SK-N-SH (cell line): ENCODE results near the gene SF3A2. TPM values are rescaled to one million over a fixed set of nuclear protein-coding genes. Genes with fewer than 3 reads are reported as not detected.
A peak's percentile ranks its signal among the peaks of the same experiment; 100 is the strongest.

Experiments used
- CTCF ChIA-PET: fragments of 300-600, 350-600 bp; formaldehyde crosslinking; extraction: SDS; loops from one replicate; lab custom pipeline; 2021; lab: Yijun Ruan, JAX
- POLR2A ChIA-PET: fragments of 350-600 bp; sonication (Branson Sonifier 250); formaldehyde crosslinking; extraction: SDS; loops from one replicate; lab custom pipeline; 2020; ENCODE audit warnings: antibody characterized with exemption, inconsistent platforms; lab: Yijun Ruan, JAX
- DNase-seq: peaks from one replicate; pipeline ENCODE4 v3.0.0; 2012
- H2AFZ ChIP-seq: fragments of 200-600 bp; sonication (generic); 2 replicates; pipeline ENCODE4 v1.8.1; 2016; ENCODE audit warnings: antibody characterized with exemption, mild to moderate bottlenecking, low read depth
- H3F3A ChIP-seq: fragments of 200-600 bp; sonication (generic); replicated peaks from 2 replicates; pipeline ENCODE3; 2016; ENCODE audit warnings: antibody characterized with exemption, mild to moderate bottlenecking; ENCODE audit not compliant: insufficient read depth
- H3K27ac ChIP-seq, 2 experiments: fragments of 200-500 bp in 1 of 2; fragments of 200-600 bp in 1 of 2; sonication (Bioruptor generic) in 1 of 2; sonication (generic), shearing (Covaris generic) in 1 of 2; 2 replicates each; pipeline versions ENCODE4 v1.5.1 to v1.6.1; 2014 to 2016; ENCODE audit warnings: low read depth in 2 of 2, inconsistent platforms in 1 of 2, low read length in 1 of 2, mild to moderate bottlenecking in 1 of 2, mixed read lengths in 1 of 2
- H3K27me3 ChIP-seq: fragments of 200-600 bp; sonication (generic), shearing (Covaris generic); 2 replicates; pipeline ENCODE4 v1.6.1; 2016; ENCODE audit warnings: mixed run types; ENCODE audit not compliant: insufficient read depth
- H3K36me3 ChIP-seq, 2 experiments: fragments of 200-500 bp in 1 of 2; fragments of 200-600 bp in 1 of 2; sonication (Bioruptor generic) in 1 of 2; sonication (generic) in 1 of 2; replicated peaks in 1 of 2; 2 replicates each; pipeline versions ENCODE3 to v1.5.1; 2014 to 2016; ENCODE audit warnings: low read length in 1 of 2, mild to moderate bottlenecking in 1 of 2; ENCODE audit not compliant: insufficient read depth in 2 of 2, control insufficient read depth in 1 of 2
- H3K4me1 ChIP-seq, 2 experiments: fragments of 200-500 bp in 1 of 2; fragments of 200-600 bp in 1 of 2; sonication (Bioruptor generic) in 1 of 2; sonication (generic), shearing (Covaris generic) in 1 of 2; 2 replicates each; pipeline versions ENCODE4 v1.5.1 to v1.6.1; 2014 to 2016; ENCODE audit warnings: low read depth in 1 of 2, low read length in 1 of 2, mixed run types in 1 of 2; ENCODE audit not compliant: insufficient read depth in 2 of 2, control insufficient read depth in 1 of 2
- H3K4me2 ChIP-seq: fragments of 200-600 bp; sonication (generic), shearing (Covaris generic); 2 replicates; pipeline ENCODE4 v1.6.1; 2017; ENCODE audit warnings: mixed run types
- H3K4me3 ChIP-seq, 2 experiments: fragments of 200-500 bp in 1 of 2; fragments of 200-600 bp in 1 of 2; sonication (Bioruptor generic) in 1 of 2; sonication (generic), shearing (Covaris generic) in 1 of 2; 2 replicates each; pipeline versions ENCODE4 v1.5.1 to v1.8.1; 2014 to 2016; ENCODE audit warnings: low read depth in 2 of 2, inconsistent platforms in 1 of 2, low read length in 1 of 2, mild to moderate bottlenecking in 1 of 2, mixed read lengths in 1 of 2, moderate library complexity in 1 of 2
- H3K79me2 ChIP-seq: fragments of 200-600 bp; sonication (generic); 2 replicates; pipeline ENCODE4 v1.8.1; 2017; ENCODE audit warnings: mild to moderate bottlenecking; ENCODE audit not compliant: insufficient read depth
- H3K9ac ChIP-seq: fragments of 200-600 bp; sonication (generic); 2 replicates; pipeline ENCODE4 v1.6.1; 2017; ENCODE audit warnings: mixed run types
- H3K9me2 ChIP-seq: fragments of 200-600 bp; sonication (generic); 2 replicates; pipeline ENCODE4 v1.6.1; 2017; ENCODE audit warnings: mixed run types
- H3K9me3 ChIP-seq: fragments of 200-600 bp; sonication (generic); 2 replicates; pipeline ENCODE4 v1.6.1; 2017; ENCODE audit warnings: mixed run types, mild to moderate bottlenecking, moderate library complexity
- H4K20me1 ChIP-seq: fragments of 200-600 bp; sonication (generic); 2 replicates; pipeline ENCODE4 v1.6.1; 2017; ENCODE audit warnings: mild to moderate bottlenecking, mixed run types; ENCODE audit not compliant: insufficient read depth
- CHD2 ChIP-seq: fragments of 150-350 bp; IDR thresholded peaks from 2 replicates; pipeline ENCODE4 v1.6.1; 2018; ENCODE audit warnings: low read length; ENCODE audit not compliant: partially characterized antibody
- ELF1 ChIP-seq: IDR thresholded peaks from 2 replicates; pipeline ENCODE4 v1.4.0; 2012
- FOXM1 ChIP-seq: IDR thresholded peaks from 2 replicates; pipeline ENCODE4 v1.4.0; 2012; ENCODE audit warnings: low read depth, mild to moderate bottlenecking
- GATA2 ChIP-seq: sonication (generic); formaldehyde crosslinking; IDR thresholded peaks from 2 replicates; pipeline ENCODE4 v1.5.0; 2020; ENCODE audit warnings: mild to moderate bottlenecking, missing genetic modification reagents
- JUND ChIP-seq: IDR thresholded peaks from 2 replicates; pipeline ENCODE4 v1.4.0; 2012
- RCOR1 ChIP-seq: fragments of 150-350 bp; IDR thresholded peaks from 2 replicates; pipeline ENCODE4 v1.6.1; 2017; ENCODE audit warnings: antibody characterized with exemption, low read length
- RXRA ChIP-seq: IDR thresholded peaks from 2 replicates; pipeline ENCODE4 v1.4.0; 2012; ENCODE audit warnings: low read depth, mild to moderate bottlenecking, borderline replicate concordance
- SMC3 ChIP-seq: IDR thresholded peaks from 2 replicates; pipeline ENCODE4 v1.6.1; 2012; ENCODE audit warnings: low read depth, low read length, improper control_type of control experiment
- TAF1 ChIP-seq: IDR thresholded peaks from 2 replicates; pipeline ENCODE4 v1.6.1; 2012; ENCODE audit warnings: low read depth, mild to moderate bottlenecking, low read length, moderate library complexity, borderline replicate concordance
- TCF12 ChIP-seq: IDR thresholded peaks from 2 replicates; pipeline ENCODE4 v1.4.0; 2012
- TEAD4 ChIP-seq: IDR thresholded peaks from 2 replicates; pipeline ENCODE4 v1.4.0; 2012; ENCODE audit warnings: mild to moderate bottlenecking, borderline replicate concordance; ENCODE audit not compliant: insufficient read depth
- YY1 ChIP-seq: IDR thresholded peaks from 2 replicates; pipeline ENCODE4 v1.4.0; 2012; ENCODE audit warnings: low read depth, mild to moderate bottlenecking
- WGBS: methylation state at CpG from one replicate; pipeline ENCODE4 v1.1.6; 2017; ENCODE audit warnings: low lambda C conversion rate; 5-methylcytosine and 5-hydroxymethylcytosine counted together
- polyA plus RNA-seq, 3 experiments: library from polyadenylated mRNA; depleted of rRNA; stranded (reverse); fragments of >200 nt; gene quantifications; 2 replicates each; pipeline ENCODE4 v1.2.3, GENCODE V29; 2012

Gene SF3A2
- polyA plus RNA-seq, 1 of the 3 experiments (the other 2 are of a cell fraction): 55.8 TPM

DNA sequence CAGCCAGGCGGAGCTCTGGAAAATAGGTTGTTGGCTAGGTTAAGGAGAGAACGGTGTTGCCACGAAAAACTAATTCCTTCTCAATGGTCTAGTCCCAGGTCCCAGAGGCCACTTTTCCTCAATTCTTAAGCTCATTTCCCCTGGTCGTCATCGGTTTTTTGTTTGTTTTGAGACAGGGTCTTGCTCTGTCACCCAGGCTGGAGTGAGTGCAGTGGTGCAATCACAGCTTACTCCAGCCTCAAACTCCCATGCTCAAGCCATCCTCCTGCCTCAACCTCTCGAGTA lies 1.2 kb downstream of the SF3A2 start:
- peak overlapping the region; percentile 95; the same call in 1 of the 2 replicates for H3K9ac ChIP-seq
- H3K27ac ChIP-seq: peak overlapping the region in 1 of 2 experiments; percentile 96; a peak in 3 of 4 replicates
- peaks cover 21 to 50% of the 10 kb centered on the region in 2 experiments; a peak in 3 of 4 replicates for H3K4me1 ChIP-seq
- TF ChIP-seq RCOR1 (no peak), TAF1 (no peak), TCF12 (no peak), ELF1 (no peak), TEAD4 (no peak), GATA2 (CRISPR knock-in tag) (no peak), CHD2 (no peak), FOXM1 (no peak), RXRA (no peak), YY1 (no peak)
- H3K9me3 ChIP-seq: no peaks in the 10 kb centered on the region
- ChIA-PET POLR2A (interaction anchor here (1.6 kb wide), 1 partner anchor 19 kb away, joined by 3 read pairs; the partner anchor contains the start of gene JSRP1), CTCF (interaction anchor here (1.1 to 10.4 kb wide), 8 partner anchors 11 to 85 kb away, joined by 3 to 121 read pairs (median 10); partner anchors contain the start of gene JSRP1)
- H3K36me3 ChIP-seq: peaks cover 4 to 15% of the 10 kb centered on the region in 2 experiments
- peaks cover 64% of the 10 kb centered on the region for H4K20me1 ChIP-seq
- no peak for DNase-seq
- 70% methylated on average over 6 of the region's 6 CpGs for WGBS
- H3F3A ChIP-seq: peaks cover 21% of the 10 kb centered on the region
- H3K9me2 ChIP-seq: no peaks in the 10 kb centered on the region
- no peaks in the 10 kb centered on the region for H3K27me3 ChIP-seq
- H2AFZ ChIP-seq: no peak overlapping the region
- peaks cover 95% of the 10 kb centered on the region for H3K79me2 ChIP-seq
- H3K4me2 ChIP-seq: peak overlapping the region; percentile 98
- peak overlapping the region; percentile 76 to 89 for H3K4me3 ChIP-seq

DNA sequence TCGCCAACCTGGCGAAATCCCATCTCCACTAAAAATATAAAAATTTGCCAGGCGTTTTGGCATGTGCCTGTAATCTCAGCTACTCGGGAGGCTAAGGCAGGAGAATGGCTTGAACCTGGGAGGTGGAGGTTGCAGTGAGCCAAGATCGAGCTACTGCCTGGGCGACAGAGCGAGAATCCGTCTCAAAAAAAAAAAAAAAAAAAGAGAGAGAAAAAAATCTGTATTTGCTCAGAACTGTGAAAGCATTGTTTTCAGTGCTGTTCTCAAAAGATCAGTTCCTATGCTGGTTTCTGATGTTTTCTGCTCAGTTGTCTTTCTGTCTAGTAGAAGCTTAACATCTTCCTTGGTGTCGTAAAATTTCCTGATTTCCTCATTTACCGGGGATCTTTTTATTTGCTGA lies 2.5 kb downstream of the SF3A2 start:
- Histone ChIP-seq H3K4me2 (peak overlapping the region; percentile 98), H4K20me1 (peaks cover 70% of the 10 kb centered on the region), H3K4me3 (peak overlapping the region; percentile 76 to 89), H3K9me2 (no peaks in the 10 kb centered on the region), H3K27ac (peak overlapping the region; percentile 71 to 81), H3K4me1 (peaks cover 21 to 59% of the 10 kb centered on the region in 2 experiments; a peak in 3 of 4 replicates), H3K79me2 (peaks cover 95% of the 10 kb centered on the region), H3K9ac (peak overlapping the region; percentile 95; the same call in 1 of the 2 replicates), H3K36me3 (peaks cover 9 to 22% of the 10 kb centered on the region in 2 experiments), H3K9me3 (no peaks in the 10 kb centered on the region), H3K27me3 (no peaks in the 10 kb centered on the region), H3F3A (peaks cover 18% of the 10 kb centered on the region), H2AFZ (no peak overlapping the region)
- TF ChIP-seq JUND (no peak), SMC3 (no peak)
- 52% methylated on average over 10 of the region's 10 CpGs for WGBS
- CTCF ChIA-PET: interaction anchor here (0.7 to 10.4 kb wide), 12 partner anchors 9 to 309 kb away, joined by 3 to 121 read pairs (median 8); partner anchors contain the start of gene JSRP1
- no peak for DNase-seq
- POLR2A ChIA-PET: interaction anchor here (0.9 to 1.4 kb wide), 3 partner anchors 16 to 34 kb away, joined by 3 to 7 read pairs (median 3); no protein-coding TSS in a partner anchor
